Measurements from ENCODE around the gene RANBP17. TPM values are rescaled to one million over a fixed set of nuclear protein-coding genes. Genes with fewer than 3 reads are reported as not detected.

RANBP17 gene
- total RNA-seq, 1 experiment from 2014 or later = 19.0 TPM

- peaks cover 9% of the 10 kb centered on the region for H3K4me1 Mint-ChIP-seq (ENCODE audit: insufficient read depth, unreplicated experiment)
- H3K4me3 Mint-ChIP-seq (ENCODE audit: unreplicated experiment) = no peak overlapping the region
- H3K9me3 Mint-ChIP-seq (ENCODE audit: unreplicated experiment) = peaks cover 16% of the 10 kb centered on the region
- peaks cover 23% of the 10 kb centered on the region for H3K27me3 Mint-ChIP-seq (ENCODE audit: insufficient read depth, unreplicated experiment)
- ChIA-PET POLR2A (no interaction called here), CTCF (interaction anchor here (0.6 kb wide), 1 partner anchor 10 kb away, joined by 7 read pairs; no protein-coding TSS in a partner anchor)
- no peak overlapping the region for H3K27ac Mint-ChIP-seq (ENCODE audit: low read depth, unreplicated experiment)
- TF ChIP-seq CTCF (IDR thresholded peaks at IDR 0.05; ENCODE audit: unreplicated experiment) = no peak
- intact Hi-C loops (cut with micrococcal nuclease) = no loop called here
- no peak for DNase-seq (ENCODE audit: unreplicated experiment)
- BruUV-seq (replicated peaks) = no TSS peak
- H3K36me3 Mint-ChIP-seq (ENCODE audit: insufficient read depth, unreplicated experiment) = no peaks in the 10 kb centered on the region
Observed at GRCh38 chr5:171313481-171314206, 451.8 kb downstream of the RANBP17 start.

GRCh38 chr5:171314728-171315385, 453.0 kb downstream of the RANBP17 start:
- intact Hi-C loops (cut with micrococcal nuclease) = no loop called here
- Mint-ChIP-seq H3K36me3 (ENCODE audit: insufficient read depth, unreplicated experiment) (no peaks in the 10 kb centered on the region), H3K27ac (ENCODE audit: low read depth, unreplicated experiment) (no peak overlapping the region), H3K4me3 (ENCODE audit: unreplicated experiment) (no peak overlapping the region), H3K4me1 (ENCODE audit: insufficient read depth, unreplicated experiment) (peaks cover 9% of the 10 kb centered on the region), H3K27me3 (ENCODE audit: insufficient read depth, unreplicated experiment) (peaks cover 34% of the 10 kb centered on the region), H3K9me3 (ENCODE audit: unreplicated experiment) (peaks cover 16% of the 10 kb centered on the region)
- DNase-seq (ENCODE audit: unreplicated experiment) = no peak
- CTCF ChIA-PET = interaction anchor here (0.7 kb wide), 1 partner anchor 1924 kb away, joined by 3 read pairs; no protein-coding TSS in a partner anchor
- POLR2A ChIA-PET = no interaction called here
- no TSS peak for BruUV-seq (replicated peaks)
- no peak for TF ChIP-seq CTCF (IDR thresholded peaks at IDR 0.05; ENCODE audit: unreplicated experiment)

GRCh38 chr5:171315386-171315891, 453.6 kb downstream of the RANBP17 start:
- POLR2A ChIA-PET = no interaction called here
- CTCF ChIA-PET = no interaction called here
- TF ChIP-seq CTCF (IDR thresholded peaks at IDR 0.05; ENCODE audit: unreplicated experiment) = no peak
- BruUV-seq (replicated peaks) = no TSS peak
- Mint-ChIP-seq H3K9me3 (ENCODE audit: unreplicated experiment) (peaks cover 15% of the 10 kb centered on the region), H3K27ac (ENCODE audit: low read depth, unreplicated experiment) (no peak overlapping the region), H3K36me3 (ENCODE audit: insufficient read depth, unreplicated experiment) (no peaks in the 10 kb centered on the region), H3K4me1 (ENCODE audit: insufficient read depth, unreplicated experiment) (peaks cover 9% of the 10 kb centered on the region), H3K27me3 (ENCODE audit: insufficient read depth, unreplicated experiment) (peaks cover 34% of the 10 kb centered on the region), H3K4me3 (ENCODE audit: unreplicated experiment) (no peak overlapping the region)
- DNase-seq (ENCODE audit: unreplicated experiment) = no peak
- intact Hi-C loops (cut with micrococcal nuclease) = no loop called here

- Mint-ChIP-seq H3K36me3 (ENCODE audit: insufficient read depth, unreplicated experiment) (no peaks in the 10 kb centered on the region), H3K9me3 (ENCODE audit: unreplicated experiment) (peaks cover 11% of the 10 kb centered on the region), H3K27ac (ENCODE audit: low read depth, unreplicated experiment) (no peak overlapping the region), H3K27me3 (ENCODE audit: insufficient read depth, unreplicated experiment) (peaks cover 36% of the 10 kb centered on the region), H3K4me1 (ENCODE audit: insufficient read depth, unreplicated experiment) (peaks cover 9% of the 10 kb centered on the region), H3K4me3 (ENCODE audit: unreplicated experiment) (no peak overlapping the region)
- intact Hi-C loops (cut with micrococcal nuclease) = no loop called here
- TF ChIP-seq CTCF (IDR thresholded peaks at IDR 0.05; ENCODE audit: unreplicated experiment) = no peak
- CTCF ChIA-PET = interaction anchor here (0.5 to 0.6 kb wide), 3 partner anchors 29 to 371 kb away, joined by 3 read pairs; no protein-coding TSS in a partner anchor
- BruUV-seq (replicated peaks) = no TSS peak
- POLR2A ChIA-PET = no interaction called here
- no peak for DNase-seq (ENCODE audit: unreplicated experiment)
Observed at GRCh38 chr5:171315925-171316257, 454.1 kb downstream of the RANBP17 start.
